ENCODE results near the gene UAP1L1. TPM values are rescaled to one million over a fixed set of nuclear protein-coding genes. Genes with fewer than 3 reads are reported as not detected.

UAP1L1 gene
- total and polyA plus RNA-seq, 9 of the 15 experiments (the other 6 are each of a cell fraction or from before 2014, with no cell fraction given): 0.20 to 8.6 (median 3.7) TPM

DNA sequence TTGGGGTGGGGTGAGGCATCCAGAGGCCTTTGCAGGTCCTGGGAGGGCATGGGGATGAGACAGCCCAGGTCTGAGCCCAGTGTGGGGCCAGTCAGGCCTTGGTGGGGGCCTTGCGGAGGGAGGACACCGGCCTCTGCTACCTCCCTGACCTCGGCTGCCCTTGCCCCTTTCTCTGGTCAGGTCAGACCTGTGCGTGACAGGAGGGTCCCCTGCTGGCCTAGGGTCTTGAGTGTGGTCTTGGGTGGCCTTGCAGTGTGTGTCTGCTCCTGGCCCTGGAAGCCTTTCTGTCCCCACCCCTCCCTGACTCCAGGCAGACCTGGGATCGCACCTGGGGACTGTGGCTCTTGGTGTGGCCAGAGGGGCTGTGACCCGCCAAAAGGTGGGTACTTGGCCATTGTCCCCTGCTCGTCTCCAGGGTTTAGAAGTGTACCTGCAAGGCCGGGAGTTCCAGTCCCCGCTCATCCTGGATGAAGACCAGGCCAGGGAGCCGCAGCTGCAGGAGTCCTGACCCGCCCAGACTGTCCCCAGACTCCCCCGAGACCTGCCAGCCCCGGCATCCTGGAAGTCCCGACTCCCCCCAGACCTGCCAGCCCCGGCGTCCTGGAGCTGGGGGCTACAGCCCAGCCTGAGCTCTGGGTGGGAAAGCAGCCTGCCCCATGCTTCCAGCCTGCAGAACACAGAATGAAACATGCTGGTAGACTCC lies 5.1 kb downstream of the UAP1L1 start:
- no peak overlapping the region for H3K4me2 ChIP-seq (ENCODE audit: insufficient read depth, low read length)
- WGBS (ENCODE audit: insufficient coverage, low coverage, missing lambda C conversion rate): 87% methylated on average over 10 of the region's 16 CpGs
- FAIRE-seq (no peak), DNase-seq (ENCODE audit: extremely low read depth in 1 of 4, low spot score in 3 of 4) (no peak), ATAC-seq (no peak)
- H3K9me1 ChIP-seq (ENCODE audit: control insufficient read depth, insufficient read depth, low read length): no peaks in the 10 kb centered on the region
- POLR2A ChIA-PET: interaction anchor here (0.6 to 2.6 kb wide), 3 partner anchors 12 to 162 kb away, joined by 3 to 14 read pairs (median 3); partner anchors contain the start of gene SAPCD2
- H3K27ac ChIP-seq (ENCODE audit: extremely low read depth, low read depth, low read length): no peak overlapping the region
- intact Hi-C loops (cut with micrococcal nuclease) (no loop called here), in situ Hi-C loops (cut with MboI) (no loop called here)
- CTCF ChIA-PET (ENCODE audit: low intra/inter-chr PET ratio): no interaction called here
- no peak overlapping the region for H2AFZ ChIP-seq (ENCODE audit: low read depth, low read length)
- no peaks in the 10 kb centered on the region for H3K9me3 ChIP-seq (replicated peaks; ENCODE audit: control insufficient read depth, insufficient read depth, low read depth, low read length)
- H4K20me1 ChIP-seq (replicated peaks; ENCODE audit: control insufficient read depth, insufficient read depth, low read length): no peaks in the 10 kb centered on the region
- TF ChIP-seq YBX1 (IDR thresholded peaks at IDR 0.05) (no peak), HMG20A (CRISPR knock-in tag; conservative IDR thresholded peaks at IDR 0.05) (no peak), ZNF239 (CRISPR knock-in tag; IDR thresholded peaks at IDR 0.05) (no peak), MAZ (CRISPR knock-in tag; conservative IDR thresholded peaks at IDR 0.05 in 1 of 2, IDR thresholded peaks at IDR 0.05 in 1 of 2) (no peak), RBM39 (optimal IDR thresholded peaks at IDR 0.05; ENCODE audit: low read depth, low read length) (no peak)
- BruUV-seq (replicated peaks): no TSS peak
- H3K9ac ChIP-seq (ENCODE audit: insufficient read depth in 1 of 2, low read depth in 2 of 2, low read length in 2 of 2): peak overlapping the region in 1 of 2 experiments; percentile 88; a peak in 2 of 4 replicates
- H3K4me3 ChIP-seq: no peak overlapping the region
- H3K36me3 ChIP-seq (ENCODE audit: control insufficient read depth, insufficient read depth, low read length): peaks cover 10% of the 10 kb centered on the region; the same call in 1 of the 3 replicates
- peaks cover 22 to 89% of the 10 kb centered on the region in 2 experiments; a peak in 4 of 5 replicates for H3K4me1 ChIP-seq (replicated peaks in 1 of 2; ENCODE audit: control insufficient read depth in 2 of 2, insufficient read depth in 2 of 2, low read length in 2 of 2)
- no peaks in the 10 kb centered on the region for H3K27me3 ChIP-seq (ENCODE audit: control insufficient read depth in 2 of 2, insufficient read depth in 2 of 2, low read length in 2 of 2)
- peaks cover 15% of the 10 kb centered on the region; the same call in 2 of the 3 replicates for H3K79me2 ChIP-seq (ENCODE audit: control insufficient read depth, insufficient read depth, low read length)

Data from K562 (cell line).